Erythroblast (primary cell): ENCODE data around the gene TEX264.

Experiments
- GATA1 ChIP-seq: IDR thresholded peaks from 2 replicates; pipeline ENCODE4 v1.6.1; 2011; ENCODE audit warnings: low read depth, mild to moderate bottlenecking, control low read depth, low read length, moderate library complexity
- POLR2A ChIP-seq: IDR thresholded peaks from 2 replicates; pipeline ENCODE4 v1.6.1; 2011; ENCODE audit warnings: mild to moderate bottlenecking, low read length

GRCh38 chr3:51729042-51729633, 58.1 kb downstream of the TEX264 start:
- no peak for TF ChIP-seq POLR2A
- TF ChIP-seq GATA1: no peak
